Stimulated activated CD4-positive, alpha-beta T cell treated with anti-CD3 and anti-CD28 coated beads, Interleukin-1b, Interleukin-23, amount 100 ng/mL, for 24 hours (primary cell): ENCODE results near the gene TMEM100.

ENCODE experiments used
- DNase-seq, 4 experiments: peaks; one replicate each; pipeline ENCODE4 v3.0.0-alpha.2; 2020; ENCODE audit warnings: low read depth in 4 of 4, low spot score in 1 of 4

Gene TMEM100

GRCh38 chr17:55745258-55745657 lies 22.6 kb upstream of the TMEM100 start:
- no peak for DNase-seq

- no peak for DNase-seq
Measured at GRCh38 chr17:55743103-55743679, 20.5 kb upstream of the TMEM100 start.

GRCh38 chr17:55742272-55743102 lies 19.8 kb upstream of the TMEM100 start:
- no peak for DNase-seq

GRCh38 chr17:55741356-55741700 lies 18.7 kb upstream of the TMEM100 start:
- DNase-seq, result no peak

- DNase-seq, result no peak
Measured at GRCh38 chr17:55740511-55741355, 18.1 kb upstream of the TMEM100 start.

GRCh38 chr17:55737976-55738501 lies 15.4 kb upstream of the TMEM100 start:
- no peak for DNase-seq

- DNase-seq, result peak in 1 of 4 experiments; percentile 23
Measured at GRCh38 chr17:55735731-55736405, 13.2 kb upstream of the TMEM100 start.

- DNase-seq, result peak in 1 of 4 experiments; percentile 8
Measured at GRCh38 chr17:55734128-55734781, 11.6 kb upstream of the TMEM100 start.

GRCh38 chr17:55731586-55732250 lies 9.1 kb upstream of the TMEM100 start:
- DNase-seq, result no peak

GRCh38 chr17:55730808-55731207 lies 8.1 kb upstream of the TMEM100 start:
- DNase-seq, result no peak

- DNase-seq, result no peak
Measured at GRCh38 chr17:55730380-55730779, 7.7 kb upstream of the TMEM100 start.

- no peak for DNase-seq
Measured at GRCh38 chr17:55729484-55729883, 6.8 kb upstream of the TMEM100 start.

- DNase-seq, result no peak
Measured at GRCh38 chr17:55728833-55729232, 6.2 kb upstream of the TMEM100 start.

GRCh38 chr17:55728361-55728760 lies 5.7 kb upstream of the TMEM100 start:
- no peak for DNase-seq

GRCh38 chr17:55727920-55728319 lies 5.3 kb upstream of the TMEM100 start:
- no peak for DNase-seq

GRCh38 chr17:55727275-55727674 lies 4.6 kb upstream of the TMEM100 start:
- no peak for DNase-seq

GRCh38 chr17:55726440-55726839 lies 3.8 kb upstream of the TMEM100 start:
- no peak for DNase-seq

GRCh38 chr17:55723488-55723848 lies 804 bp upstream of the TMEM100 start:
- no peak for DNase-seq

- no peak for DNase-seq
Measured at GRCh38 chr17:55722016-55722736, 488 bp downstream of the TMEM100 start.
